Measurements from ENCODE around the gene NECTIN2.
A peak's percentile ranks its signal among the peaks of the same experiment; 100 is the strongest.
"Not testable (repeated sequence)": the region's sequence is repeated elsewhere in the genome, so short reads cannot be mapped to it uniquely, and the experiment has no call there.

The NECTIN2 gene

GRCh38 chr19:44883922-44884321, 37.8 kb downstream of the NECTIN2 start:
- in situ Hi-C loops (cut with HindIII; ENCODE audit: low pct_unique_long_range_greater_than_20kb, low sequenced_read_pairs) = no loop called here
- no peak for TF ChIP-seq JUND (IDR thresholded peaks at IDR 0.05; ENCODE audit: low read depth)
- peak in 1 of 2 experiments; percentile 67 for DNase-seq (ENCODE audit: low read depth in 1 of 2, low spot score in 1 of 2)

DNA sequence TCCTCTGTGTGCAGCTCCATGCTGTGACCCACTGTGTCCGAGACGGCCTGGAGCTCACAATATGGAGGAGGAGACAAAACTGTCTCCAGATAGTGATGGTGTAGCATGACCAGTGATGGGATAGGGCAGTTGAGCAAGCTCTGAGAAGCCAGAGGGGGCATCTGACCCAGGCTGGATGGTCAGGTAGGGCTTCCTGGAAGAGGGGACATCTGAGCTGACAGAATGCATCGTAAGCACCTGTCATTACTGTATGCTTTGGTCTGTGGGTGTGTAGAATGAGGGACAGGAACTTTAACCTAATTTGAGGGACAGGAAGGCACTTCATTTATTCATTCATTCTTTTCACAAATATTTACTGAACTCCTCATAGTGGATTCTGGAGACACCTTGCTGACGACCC, 38.5 kb downstream of the NECTIN2 start:
- no peak for TF ChIP-seq JUND (IDR thresholded peaks at IDR 0.05; ENCODE audit: low read depth)
- in situ Hi-C loops (cut with HindIII; ENCODE audit: low pct_unique_long_range_greater_than_20kb, low sequenced_read_pairs) = no loop called here
- DNase-seq (ENCODE audit: low read depth in 1 of 2, low spot score in 1 of 2) = no peak

DNA sequence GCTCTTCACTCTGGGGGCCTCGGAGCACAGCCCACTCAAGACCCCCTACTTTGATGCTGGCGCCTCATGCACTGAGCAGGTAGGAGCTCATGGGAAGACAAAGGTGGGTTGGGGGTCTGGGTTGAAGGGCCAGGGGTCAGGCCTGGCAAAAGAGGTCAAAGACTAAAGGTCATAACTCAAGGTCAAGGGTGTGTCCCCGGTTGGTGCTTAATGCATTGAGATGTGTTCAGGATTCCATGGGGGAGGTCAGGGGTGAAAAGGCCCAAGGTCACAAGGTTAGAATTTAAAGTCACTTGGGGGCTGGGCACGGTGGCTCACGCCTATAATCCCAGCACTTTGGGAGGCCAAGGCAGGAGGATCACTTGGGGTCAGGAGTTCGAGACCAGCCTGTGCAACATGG, 40.0 kb downstream of the NECTIN2 start:
- TF ChIP-seq JUND (IDR thresholded peaks at IDR 0.05; ENCODE audit: low read depth) = no peak
- no peak for DNase-seq (ENCODE audit: low read depth in 1 of 2, low spot score in 1 of 2)
- in situ Hi-C loops (cut with HindIII; ENCODE audit: low pct_unique_long_range_greater_than_20kb, low sequenced_read_pairs) = no loop called here

DNA sequence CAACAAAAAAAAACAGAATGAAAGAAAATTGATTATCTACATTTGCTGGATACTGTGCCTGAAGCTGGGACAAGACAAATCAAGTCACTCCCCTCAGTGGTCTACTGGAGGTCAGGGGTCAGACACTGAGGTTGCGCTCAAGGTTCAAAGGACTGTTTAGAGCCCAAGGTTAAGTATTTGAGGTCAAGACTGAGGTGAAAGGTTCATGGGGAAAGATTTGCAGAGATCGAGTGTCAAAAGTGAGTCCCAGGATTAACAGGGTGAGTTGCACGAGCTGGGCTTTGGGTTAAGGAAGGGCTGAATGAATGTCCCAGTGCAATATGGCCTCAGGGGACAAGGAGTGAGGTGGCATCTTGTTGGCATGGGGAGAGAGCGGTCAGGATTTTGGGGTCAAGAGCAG, 41.6 kb downstream of the NECTIN2 start:
- in situ Hi-C loops (cut with HindIII; ENCODE audit: low pct_unique_long_range_greater_than_20kb, low sequenced_read_pairs) = no loop called here
- no peak for TF ChIP-seq JUND (IDR thresholded peaks at IDR 0.05; ENCODE audit: low read depth)
- DNase-seq (ENCODE audit: low read depth in 1 of 2, low spot score in 1 of 2) = no peak

DNA sequence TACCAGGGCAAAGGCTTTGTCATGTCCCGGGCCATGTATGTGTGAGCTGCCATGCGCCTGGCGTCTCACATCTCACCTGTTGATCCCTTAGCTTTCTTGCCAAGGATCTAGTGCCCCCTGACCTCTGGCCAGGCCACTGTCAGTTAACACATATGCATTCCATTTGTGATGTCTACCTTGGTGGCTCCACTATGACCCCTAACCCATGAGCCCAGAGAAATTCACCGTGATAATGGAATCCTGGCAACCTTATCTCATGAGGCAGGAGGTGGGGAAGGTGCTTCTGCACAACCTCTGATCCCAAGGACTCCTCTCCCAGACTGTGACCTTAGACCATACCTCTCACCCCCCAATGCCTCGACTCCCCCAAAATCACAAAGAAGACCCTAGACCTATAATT, 42.2 kb downstream of the NECTIN2 start:
- in situ Hi-C loops (cut with HindIII; ENCODE audit: low pct_unique_long_range_greater_than_20kb, low sequenced_read_pairs); DNase-seq (ENCODE audit: low read depth in 1 of 2, low spot score in 1 of 2): not testable (repeated sequence)

GRCh38 chr19:44889830-44890365, 43.8 kb downstream of the NECTIN2 start:
- no peak for DNase-seq (ENCODE audit: low read depth in 1 of 2, low spot score in 1 of 2)
- in situ Hi-C loops (cut with HindIII; ENCODE audit: low pct_unique_long_range_greater_than_20kb, low sequenced_read_pairs) = no loop called here
- TF ChIP-seq JUND (IDR thresholded peaks at IDR 0.05; ENCODE audit: low read depth) = no peak

DNA sequence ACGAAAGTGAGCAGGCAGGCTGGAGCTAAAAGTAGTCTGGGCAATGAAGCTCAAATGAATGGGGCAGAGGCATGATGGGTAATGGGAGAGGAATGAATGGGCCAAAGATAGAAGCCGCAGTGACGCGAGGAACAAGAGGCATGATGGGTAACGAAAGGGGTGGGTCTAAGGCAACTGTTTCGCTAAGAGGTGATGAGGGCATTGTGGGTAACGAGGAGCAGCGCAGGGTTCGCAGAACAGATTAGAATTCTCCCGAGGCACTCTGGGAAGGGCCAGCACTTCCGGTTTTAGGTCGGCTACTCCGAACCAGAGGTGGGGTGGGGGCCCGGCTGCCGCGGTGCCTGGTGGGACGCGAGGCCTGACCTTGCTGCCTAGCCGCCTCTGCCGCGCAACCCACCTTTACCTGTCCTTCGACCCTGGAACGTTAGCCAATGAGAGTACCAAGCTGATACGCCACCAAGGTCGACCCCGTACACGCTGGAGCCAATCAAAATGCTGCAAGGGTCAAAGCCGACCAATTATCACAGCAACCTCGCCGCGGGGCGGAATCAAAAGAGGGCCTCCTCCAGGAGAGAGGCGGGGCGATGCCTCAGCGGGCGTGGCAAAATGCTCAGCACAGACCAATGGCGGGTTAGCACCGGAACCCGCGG, 44.4 kb downstream of the NECTIN2 start:
- DNase-seq (ENCODE audit: low read depth in 1 of 2, low spot score in 1 of 2) = peak in 1 of 2 experiments; percentile 99
- in situ Hi-C loops (cut with HindIII; ENCODE audit: low pct_unique_long_range_greater_than_20kb, low sequenced_read_pairs) = no loop called here
- TF ChIP-seq JUND (IDR thresholded peaks at IDR 0.05; ENCODE audit: low read depth) = no peak

- peak; percentile 98 to 99 for DNase-seq (ENCODE audit: low read depth in 1 of 2, low spot score in 1 of 2)
- in situ Hi-C loops (cut with HindIII; ENCODE audit: low pct_unique_long_range_greater_than_20kb, low sequenced_read_pairs) = no loop called here
- TF ChIP-seq JUND (IDR thresholded peaks at IDR 0.05; ENCODE audit: low read depth) = no peak
These were observed 45.2 kb downstream of the NECTIN2 start, which contains the start of gene TOMM40 for GRCh38 chr19:44891016-44891882. TOMM40 (plus strand) TSS chr19:44891254; CDS start chr19:44891416, 162 bp downstream.

DNA sequence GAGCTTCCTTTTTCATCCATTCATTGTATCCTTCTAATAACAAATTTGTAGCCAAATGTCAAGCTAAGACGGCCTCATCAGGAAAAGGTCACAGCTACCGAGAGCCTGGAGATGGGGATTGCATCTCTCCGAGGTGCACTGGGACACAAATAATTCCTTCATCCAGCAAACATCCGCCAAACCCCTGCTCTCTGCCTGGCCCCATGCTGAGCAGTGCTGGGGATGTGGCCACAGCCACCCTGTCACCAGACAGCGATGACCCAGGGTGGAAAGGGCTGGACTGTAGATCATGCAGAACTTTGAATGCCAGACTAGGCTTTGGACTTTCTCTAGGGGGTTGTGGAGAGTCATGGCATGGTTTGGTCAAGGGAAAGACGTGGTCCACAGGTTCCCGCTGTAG, 46.8 kb downstream of the NECTIN2 start:
- in situ Hi-C loops (cut with HindIII; ENCODE audit: low pct_unique_long_range_greater_than_20kb, low sequenced_read_pairs) = no loop called here
- no peak for TF ChIP-seq JUND (IDR thresholded peaks at IDR 0.05; ENCODE audit: low read depth)
- no peak for DNase-seq (ENCODE audit: low read depth in 1 of 2, low spot score in 1 of 2)

DNA sequence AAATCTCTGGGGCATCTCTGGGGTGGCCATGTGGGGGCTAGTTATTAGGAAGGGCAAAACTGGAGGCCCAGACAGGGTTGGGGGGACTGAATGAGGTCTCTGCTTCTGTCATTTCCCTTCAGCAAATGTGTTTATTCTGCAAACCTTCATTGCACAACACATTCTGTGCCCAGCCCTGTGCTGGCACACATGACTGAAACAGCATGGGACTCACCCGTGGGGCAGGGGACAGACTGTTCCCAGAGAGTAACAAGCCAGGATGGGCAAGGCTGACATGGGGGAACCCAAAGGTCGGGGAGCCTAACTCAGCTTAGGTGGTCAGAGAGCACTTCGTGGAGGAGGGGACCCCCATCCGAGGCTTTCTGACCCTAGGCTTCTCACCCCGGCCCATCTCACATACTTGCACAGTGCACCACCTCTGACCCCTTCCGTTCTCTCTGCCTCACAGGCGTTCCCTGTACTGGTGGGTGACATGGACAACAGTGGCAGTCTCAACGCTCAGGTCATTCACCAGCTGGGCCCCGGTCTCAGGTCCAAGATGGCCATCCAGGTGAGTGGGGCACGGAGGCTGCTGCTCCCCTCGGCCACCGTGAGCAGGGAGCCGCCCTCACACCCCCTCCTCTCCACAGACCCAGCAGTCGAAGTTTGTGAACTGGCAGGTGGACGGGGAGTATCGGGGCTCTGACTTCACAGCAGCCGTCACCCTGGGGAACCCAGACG, 47.4 kb downstream of the NECTIN2 start:
- in situ Hi-C loops (cut with HindIII; ENCODE audit: low pct_unique_long_range_greater_than_20kb, low sequenced_read_pairs) = no loop called here
- TF ChIP-seq JUND (IDR thresholded peaks at IDR 0.05; ENCODE audit: low read depth) = no peak
- DNase-seq (ENCODE audit: low read depth in 1 of 2, low spot score in 1 of 2) = no peak

GRCh38 chr19:44894052-44894400, 47.9 kb downstream of the NECTIN2 start:
- in situ Hi-C loops (cut with HindIII; ENCODE audit: low pct_unique_long_range_greater_than_20kb, low sequenced_read_pairs) = no loop called here
- DNase-seq (ENCODE audit: low read depth in 1 of 2, low spot score in 1 of 2) = no peak
- no peak for TF ChIP-seq JUND (IDR thresholded peaks at IDR 0.05; ENCODE audit: low read depth)

DNA sequence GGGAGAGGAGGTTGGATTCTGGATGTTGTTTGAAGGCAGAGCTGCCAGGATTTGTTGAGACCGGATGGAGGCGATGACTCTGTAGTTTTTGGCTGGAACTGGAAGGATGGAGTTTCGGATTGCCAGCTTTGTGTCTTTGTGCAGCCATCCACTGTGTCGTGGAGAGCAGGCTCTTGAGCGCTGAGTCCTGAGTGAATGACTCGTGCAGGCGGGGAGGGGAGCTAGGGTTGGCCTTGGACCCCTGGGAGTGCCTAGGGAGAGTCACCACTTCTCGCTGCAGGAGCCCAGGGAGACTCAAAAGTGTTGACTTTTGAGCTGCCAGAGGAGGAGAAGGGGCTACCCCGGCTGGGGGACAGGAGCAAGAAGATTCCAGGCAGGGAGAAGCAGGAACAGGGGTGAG, 48.8 kb downstream of the NECTIN2 start:
- DNase-seq (ENCODE audit: low read depth in 1 of 2, low spot score in 1 of 2) = no peak
- TF ChIP-seq JUND (IDR thresholded peaks at IDR 0.05; ENCODE audit: low read depth) = no peak
- in situ Hi-C loops (cut with HindIII; ENCODE audit: low pct_unique_long_range_greater_than_20kb, low sequenced_read_pairs) = no loop called here

- in situ Hi-C loops (cut with HindIII; ENCODE audit: low pct_unique_long_range_greater_than_20kb, low sequenced_read_pairs) = no loop called here
- no peak for DNase-seq (ENCODE audit: low read depth in 1 of 2, low spot score in 1 of 2)
These were observed 51.7 kb downstream of the NECTIN2 start for GRCh38 chr19:44897835-44898234.

More at GRCh38 chr19:44897835-44898234, 51.7 kb downstream of the NECTIN2 start:
- no peak for TF ChIP-seq JUND (IDR thresholded peaks at IDR 0.05; ENCODE audit: low read depth)
